H9 (cell line): ENCODE measurements around the gene PAXX. TPM values are rescaled to one million over a fixed set of nuclear protein-coding genes. Genes with fewer than 3 reads are reported as not detected.
"Not testable (repeated sequence)": the region's sequence is repeated elsewhere in the genome, so short reads cannot be mapped to it uniquely, and the experiment has no call there.

ENCODE experiments used
- DNase-seq: peaks from one replicate; pipeline ENCODE4 v3.0.0-alpha.2; 2017
- H2AFZ ChIP-seq: one replicate; pipeline ENCODE4 v1.6.1; 2013; ENCODE audit warnings: mild to moderate bottlenecking, low read length, control low read depth, moderate library complexity
- H2AK5ac ChIP-seq: 2 replicates; pipeline ENCODE4 v1.6.1; 2013; ENCODE audit warnings: low read length, control low read depth, mixed read lengths; ENCODE audit not compliant: insufficient read length
- H2BK120ac ChIP-seq: one replicate; pipeline ENCODE4 v1.6.1; 2013; ENCODE audit warnings: low read depth, mild to moderate bottlenecking, low read length, control low read depth, inconsistent platforms; ENCODE audit not compliant: poor library complexity, severe bottlenecking
- H2BK12ac ChIP-seq: 2 replicates; pipeline ENCODE4 v1.6.1; 2013; ENCODE audit warnings: low read length, control low read depth, mixed read lengths, low read depth; ENCODE audit not compliant: insufficient read length
- H2BK15ac ChIP-seq: 2 replicates; pipeline ENCODE4 v1.6.1; 2013; ENCODE audit warnings: low read depth, low read length, control low read depth
- H2BK20ac ChIP-seq: one replicate; pipeline ENCODE4 v1.6.1; 2013; ENCODE audit warnings: low read depth, mild to moderate bottlenecking, low read length, control low read depth, inconsistent platforms; ENCODE audit not compliant: poor library complexity, severe bottlenecking
- H2BK5ac ChIP-seq: 2 replicates; pipeline ENCODE4 v1.6.1; 2013; ENCODE audit warnings: low read length, control low read depth, mixed read lengths; ENCODE audit not compliant: insufficient read length
- H3K14ac ChIP-seq: 2 replicates; pipeline ENCODE4 v1.6.1; 2013; ENCODE audit warnings: low read length, control low read depth; ENCODE audit not compliant: insufficient read depth
- H3K18ac ChIP-seq: 2 replicates; pipeline ENCODE4 v1.6.1; 2013; ENCODE audit warnings: low read depth, mild to moderate bottlenecking, mixed read lengths, low read length, control low read depth; ENCODE audit not compliant: insufficient read length
- H3K23ac ChIP-seq: 2 replicates; pipeline ENCODE4 v1.6.1; 2013; ENCODE audit warnings: low read length, control low read depth, mixed read lengths, low read depth; ENCODE audit not compliant: insufficient read length
- H3K23me2 ChIP-seq: 2 replicates; pipeline ENCODE4 v1.6.1; 2013; ENCODE audit warnings: low read depth, mild to moderate bottlenecking, mixed read lengths, low read length, control low read depth; ENCODE audit not compliant: insufficient read length, poor library complexity, severe bottlenecking
- H3K27ac ChIP-seq: 2 replicates; pipeline ENCODE4 v1.5.1; 2013; ENCODE audit warnings: low read length, control low read depth, mixed read lengths, low read depth; ENCODE audit not compliant: insufficient read length
- H3K27me3 ChIP-seq: 2 replicates; pipeline ENCODE4 v1.6.1; 2013; ENCODE audit warnings: low read length, control low read depth, inconsistent platforms; ENCODE audit not compliant: insufficient read depth
- H3K4ac ChIP-seq: 2 replicates; pipeline ENCODE4 v1.6.1; 2013; ENCODE audit warnings: low read depth, mild to moderate bottlenecking, control low read depth, inconsistent platforms, low read length, moderate library complexity
- H3K4me1 ChIP-seq: 2 replicates; pipeline ENCODE4 v1.6.1; 2013; ENCODE audit warnings: low read length, control low read depth, inconsistent platforms; ENCODE audit not compliant: insufficient read depth
- H3K4me2 ChIP-seq: 2 replicates; pipeline ENCODE4 v1.6.1; 2013; ENCODE audit warnings: low read length, control low read depth, mixed read lengths; ENCODE audit not compliant: insufficient read length, insufficient read depth
- H3K56ac ChIP-seq: 2 replicates; pipeline ENCODE4 v1.6.1; 2013; ENCODE audit warnings: low read depth, mild to moderate bottlenecking, mixed read lengths, low read length, control low read depth; ENCODE audit not compliant: insufficient read length
- H3K79me1 ChIP-seq: 2 replicates; pipeline ENCODE4 v1.6.1; 2013; ENCODE audit warnings: low read depth, mild to moderate bottlenecking, moderate library complexity, low read length, control low read depth, inconsistent platforms; ENCODE audit not compliant: insufficient read depth, poor library complexity, severe bottlenecking
- H3K79me2 ChIP-seq: 2 replicates; pipeline ENCODE4 v1.6.1; 2013; ENCODE audit warnings: low read length, control low read depth, inconsistent platforms; ENCODE audit not compliant: insufficient read depth
- H3K9ac ChIP-seq: 2 replicates; pipeline ENCODE4 v1.6.1; 2013; ENCODE audit warnings: low read length, control low read depth, mixed read lengths; ENCODE audit not compliant: insufficient read length; ENCODE audit errors: extremely low read depth
- H3K9me3 ChIP-seq: one replicate; pipeline ENCODE4 v1.6.1; 2013; ENCODE audit warnings: low read depth, low read length, inconsistent platforms; ENCODE audit not compliant: control insufficient read depth
- H3T11ph ChIP-seq: one replicate; pipeline ENCODE4 v1.6.1; 2013; ENCODE audit warnings: mild to moderate bottlenecking, low read length, control low read depth, inconsistent platforms
- H4K20me1 ChIP-seq: one replicate; pipeline ENCODE4 v1.6.1; 2013; ENCODE audit not compliant: control insufficient read depth, insufficient read length, insufficient read depth
- H4K5ac ChIP-seq: 2 replicates; pipeline ENCODE4 v1.6.1; 2013; ENCODE audit warnings: low read depth, mild to moderate bottlenecking, mixed read lengths, low read length, control low read depth; ENCODE audit not compliant: insufficient read length
- H4K8ac ChIP-seq: replicated peaks from 2 replicates; pipeline ENCODE4 v1.6.1; 2013; ENCODE audit warnings: low read length, control low read depth, mixed read lengths, low read depth; ENCODE audit not compliant: insufficient read length
- H4K91ac ChIP-seq: 2 replicates; pipeline ENCODE4 v1.6.1; 2013; ENCODE audit warnings: low read depth, mild to moderate bottlenecking, moderate library complexity, mixed read lengths, low read length, control low read depth; ENCODE audit not compliant: insufficient read length
- H3K27ac Mint-ChIP-seq, 3 experiments: 2 replicates in 2 of 3; 3 replicates in 1 of 3; pipeline ENCODE4 v1.8.0; 2020 to 2021; ENCODE audit warnings: mixed read lengths in 3 of 3, mild to moderate bottlenecking in 1 of 3, moderate library complexity in 1 of 3
- H3K27me3 Mint-ChIP-seq: 2 replicates; pipeline ENCODE4 v1.8.0; 2021; ENCODE audit warnings: low read depth, mild to moderate bottlenecking, moderate library complexity, mixed read lengths
- H3K36me3 Mint-ChIP-seq, 3 experiments: 2 replicates in 2 of 3; 3 replicates in 1 of 3; pipeline ENCODE4 v1.8.0; 2020 to 2021; ENCODE audit warnings: low read depth in 3 of 3, mixed read lengths in 3 of 3; ENCODE audit not compliant: insufficient read depth in 1 of 3
- H3K4me1 Mint-ChIP-seq, 2 experiments: 2 replicates each; pipeline ENCODE4 v1.8.0; 2020; ENCODE audit warnings: mixed read lengths in 2 of 2
- H3K4me3 Mint-ChIP-seq, 2 experiments: 2 replicates in 1 of 2; 3 replicates in 1 of 2; pipeline ENCODE4 v1.8.0; 2020 to 2021; ENCODE audit warnings: mild to moderate bottlenecking in 2 of 2, mixed read lengths in 2 of 2, moderate library complexity in 1 of 2
- H3K9me3 Mint-ChIP-seq, 2 experiments: 2 replicates in 1 of 2; 3 replicates in 1 of 2; pipeline ENCODE4 v1.8.0; 2020; ENCODE audit warnings: mild to moderate bottlenecking in 2 of 2, mixed read lengths in 2 of 2, moderate library complexity in 1 of 2
- WGBS: extraction: QIAGEN DNeasy Blood & Tissue Kit; methylation state at CpG from one replicate; pipeline ENCODE4 v1.1.7; 2013; ENCODE audit warnings: missing lambda C conversion rate, low lambda C conversion rate, mixed read lengths; ENCODE audit not compliant: insufficient read length; ENCODE audit errors: extremely low coverage; 5-methylcytosine and 5-hydroxymethylcytosine counted together
- total RNA-seq: library from RNA; stranded (reverse); gene quantifications from 2 replicates; pipeline ENCODE4 v1.2.1, GENCODE V29; 2021
- TF ChIP-seq, protein P1 (sequence below): fragments of 200-600 bp; sonication (generic); conservative IDR thresholded peaks from 3 replicates; pipeline ENCODE4 v1.8.0; 2021; ENCODE audit warnings: antibody characterized with exemption, mild to moderate bottlenecking

PAXX gene
- total RNA-seq, 1 experiment from 2014 or later = 51.2 TPM

DNA sequence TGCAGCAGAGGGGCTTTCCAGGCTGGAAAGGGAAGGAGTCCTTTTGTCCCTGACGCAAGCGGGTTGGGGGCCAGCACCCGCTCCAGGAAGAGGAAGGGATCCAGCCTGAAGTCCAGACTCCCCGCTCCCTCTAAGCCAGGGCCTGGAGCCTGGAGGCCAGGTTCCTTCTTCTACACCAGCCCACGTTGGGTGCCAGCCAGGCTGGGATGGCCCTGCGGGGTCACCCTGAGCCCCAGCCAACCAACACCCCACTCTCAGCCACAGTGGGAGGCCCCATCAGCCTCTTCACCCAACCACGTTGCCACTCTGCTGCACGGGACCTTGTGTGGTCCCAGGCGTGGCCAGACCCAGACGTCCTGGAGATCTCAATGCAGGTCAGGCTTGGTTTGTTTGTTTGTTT, 40.6 kb downstream of the PAXX start:
- no peak overlapping the region for H3K4me3 Mint-ChIP-seq
- H2BK120ac ChIP-seq = no peak overlapping the region
- no peaks in the 10 kb centered on the region for H3K79me2 ChIP-seq
- H4K8ac ChIP-seq = no peak overlapping the region
- no peak overlapping the region for H3K9ac ChIP-seq
- no peak overlapping the region for H3K14ac ChIP-seq
- no peak overlapping the region for H3K27ac ChIP-seq
- no peak overlapping the region for H3K4me2 ChIP-seq
- no peak overlapping the region for H2AFZ ChIP-seq
- H3K4ac ChIP-seq = no peak overlapping the region
- H3K27me3 ChIP-seq = no peaks in the 10 kb centered on the region
- no peak overlapping the region for H2AK5ac ChIP-seq
- no peak overlapping the region for H2BK12ac ChIP-seq
- peaks cover 0 to 4% of the 10 kb centered on the region in 2 experiments; a peak in 2 of 4 replicates for H3K4me1 Mint-ChIP-seq
- no CpG with 5 or more reads among the region's 10 CpGs for WGBS
- no peak overlapping the region for H4K91ac ChIP-seq
- no peak overlapping the region for H2BK15ac ChIP-seq
- no peak overlapping the region for H3K18ac ChIP-seq
- no peak overlapping the region for H3K23ac ChIP-seq
- H3K9me3 Mint-ChIP-seq = no peaks in the 10 kb centered on the region
- H3T11ph ChIP-seq = no peak overlapping the region
- H3K56ac ChIP-seq = no peak overlapping the region
- peaks cover 30% of the 10 kb centered on the region for H3K27me3 Mint-ChIP-seq
- H4K20me1 ChIP-seq = peaks cover 2% of the 10 kb centered on the region
- peaks cover 3% of the 10 kb centered on the region for H3K23me2 ChIP-seq
- no peak overlapping the region for H2BK5ac ChIP-seq
- H3K36me3 Mint-ChIP-seq = peaks cover 0 to 3% (median 0%) of the 10 kb centered on the region in 3 experiments; a peak in 1 of 7 replicates
- no peaks in the 10 kb centered on the region for H3K9me3 ChIP-seq
- H3K79me1 ChIP-seq = no peaks in the 10 kb centered on the region
- TF ChIP-seq, protein P1, sequence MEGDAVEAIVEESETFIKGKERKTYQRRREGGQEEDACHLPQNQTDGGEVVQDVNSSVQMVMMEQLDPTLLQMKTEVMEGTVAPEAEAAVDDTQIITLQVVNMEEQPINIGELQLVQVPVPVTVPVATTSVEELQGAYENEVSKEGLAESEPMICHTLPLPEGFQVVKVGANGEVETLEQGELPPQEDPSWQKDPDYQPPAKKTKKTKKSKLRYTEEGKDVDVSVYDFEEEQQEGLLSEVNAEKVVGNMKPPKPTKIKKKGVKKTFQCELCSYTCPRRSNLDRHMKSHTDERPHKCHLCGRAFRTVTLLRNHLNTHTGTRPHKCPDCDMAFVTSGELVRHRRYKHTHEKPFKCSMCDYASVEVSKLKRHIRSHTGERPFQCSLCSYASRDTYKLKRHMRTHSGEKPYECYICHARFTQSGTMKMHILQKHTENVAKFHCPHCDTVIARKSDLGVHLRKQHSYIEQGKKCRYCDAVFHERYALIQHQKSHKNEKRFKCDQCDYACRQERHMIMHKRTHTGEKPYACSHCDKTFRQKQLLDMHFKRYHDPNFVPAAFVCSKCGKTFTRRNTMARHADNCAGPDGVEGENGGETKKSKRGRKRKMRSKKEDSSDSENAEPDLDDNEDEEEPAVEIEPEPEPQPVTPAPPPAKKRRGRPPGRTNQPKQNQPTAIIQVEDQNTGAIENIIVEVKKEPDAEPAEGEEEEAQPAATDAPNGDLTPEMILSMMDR = no peak
- H4K5ac ChIP-seq = no peak overlapping the region
- DNase-seq = no peak
- no peak overlapping the region for H3K27ac Mint-ChIP-seq
- H2BK20ac ChIP-seq = no peak overlapping the region
- no peaks in the 10 kb centered on the region for H3K4me1 ChIP-seq

- H3K4me3 Mint-ChIP-seq, H3K9ac ChIP-seq, H3K4me2 ChIP-seq, H3K9me3 ChIP-seq, H2BK12ac ChIP-seq, H2BK120ac ChIP-seq, H3K18ac ChIP-seq, H3K4ac ChIP-seq, H2BK15ac ChIP-seq, H3K27ac ChIP-seq, H3K36me3 Mint-ChIP-seq, H3K9me3 Mint-ChIP-seq, H3K79me2 ChIP-seq, H2AK5ac ChIP-seq, H3K27me3 ChIP-seq, H2BK5ac ChIP-seq, H3K79me1 ChIP-seq, H2AFZ ChIP-seq, H3K4me1 ChIP-seq, H3K27ac Mint-ChIP-seq, H3K23ac ChIP-seq, H4K5ac ChIP-seq, H3T11ph ChIP-seq, DNase-seq, H3K4me1 Mint-ChIP-seq, H3K14ac ChIP-seq, H3K56ac ChIP-seq, H4K8ac ChIP-seq, H3K23me2 ChIP-seq, H4K20me1 ChIP-seq, H2BK20ac ChIP-seq, H4K91ac ChIP-seq: not testable (repeated sequence)
- H3K27me3 Mint-ChIP-seq = peaks cover 30% of the 10 kb centered on the region
- whole genome bisulfite sequencing = no CpG with 5 or more reads among the region's 5 CpGs
Measured at GRCh38 chr9:137033481-137033880, 41.3 kb downstream of the PAXX start.
